GF-D8 (cell line): ENCODE measurements around the gene COL23A1.
A peak's percentile ranks its signal among the peaks of the same experiment; 100 is the strongest.

Source experiments
- DNase-seq: peaks from one replicate; lab custom pipeline; 2025; lab: John Stamatoyannopoulos, UW

The COL23A1 gene

GRCh38 chr5:178475422-178475821 is 114.8 kb downstream of the COL23A1 start:
- DNase-seq: no peak

- DNase-seq: no peak
These were observed 115.5 kb downstream of the COL23A1 start for GRCh38 chr5:178474562-178475184.

GRCh38 chr5:178473854-178474253 is 116.3 kb downstream of the COL23A1 start:
- DNase-seq: no peak

- DNase-seq: no peak
These were observed 118.1 kb downstream of the COL23A1 start for GRCh38 chr5:178472138-178472537.

GRCh38 chr5:178471711-178472110 is 118.5 kb downstream of the COL23A1 start:
- no peak for DNase-seq

- no peak for DNase-seq
These were observed 119.5 kb downstream of the COL23A1 start for GRCh38 chr5:178470760-178471025.

GRCh38 chr5:178469975-178470759 is 120.0 kb downstream of the COL23A1 start:
- no peak for DNase-seq

GRCh38 chr5:178469011-178469974 is 120.9 kb downstream of the COL23A1 start:
- DNase-seq: no peak

GRCh38 chr5:178468196-178468685 is 122.0 kb downstream of the COL23A1 start:
- no peak for DNase-seq

- DNase-seq: peak; percentile 1
These were observed 122.5 kb downstream of the COL23A1 start for GRCh38 chr5:178467568-178468195.

GRCh38 chr5:178467205-178467567 is 123.0 kb downstream of the COL23A1 start:
- no peak for DNase-seq

- no peak for DNase-seq
These were observed 123.9 kb downstream of the COL23A1 start for GRCh38 chr5:178466342-178466741.

GRCh38 chr5:178465861-178466288 is 124.3 kb downstream of the COL23A1 start:
- DNase-seq: no peak

- DNase-seq: no peak
These were observed 124.8 kb downstream of the COL23A1 start for GRCh38 chr5:178465228-178465860.

GRCh38 chr5:178464431-178465048 is 125.7 kb downstream of the COL23A1 start:
- DNase-seq: no peak

GRCh38 chr5:178463321-178464155 is 126.7 kb downstream of the COL23A1 start:
- no peak for DNase-seq

- no peak for DNase-seq
These were observed 127.4 kb downstream of the COL23A1 start for GRCh38 chr5:178462816-178463215.

- no peak for DNase-seq
These were observed 128.1 kb downstream of the COL23A1 start for GRCh38 chr5:178462076-178462475.

- no peak for DNase-seq
These were observed 129.0 kb downstream of the COL23A1 start for GRCh38 chr5:178461004-178461730.

- no peak for DNase-seq
These were observed 129.6 kb downstream of the COL23A1 start for GRCh38 chr5:178460598-178460997.
